Activated T-helper 1 cell treated with Interleukin-2 at 50 U/mL for 16 hours (primary cell): ENCODE measurements around the gene FBRSL1.
A peak's percentile ranks its signal among the peaks of the same experiment; 100 is the strongest.

ENCODE experiments used
- DNase-seq: peaks from one replicate; pipeline ENCODE4 v3.0.0-alpha.2; 2020; ENCODE audit warnings: low read depth

Gene FBRSL1

DNA sequence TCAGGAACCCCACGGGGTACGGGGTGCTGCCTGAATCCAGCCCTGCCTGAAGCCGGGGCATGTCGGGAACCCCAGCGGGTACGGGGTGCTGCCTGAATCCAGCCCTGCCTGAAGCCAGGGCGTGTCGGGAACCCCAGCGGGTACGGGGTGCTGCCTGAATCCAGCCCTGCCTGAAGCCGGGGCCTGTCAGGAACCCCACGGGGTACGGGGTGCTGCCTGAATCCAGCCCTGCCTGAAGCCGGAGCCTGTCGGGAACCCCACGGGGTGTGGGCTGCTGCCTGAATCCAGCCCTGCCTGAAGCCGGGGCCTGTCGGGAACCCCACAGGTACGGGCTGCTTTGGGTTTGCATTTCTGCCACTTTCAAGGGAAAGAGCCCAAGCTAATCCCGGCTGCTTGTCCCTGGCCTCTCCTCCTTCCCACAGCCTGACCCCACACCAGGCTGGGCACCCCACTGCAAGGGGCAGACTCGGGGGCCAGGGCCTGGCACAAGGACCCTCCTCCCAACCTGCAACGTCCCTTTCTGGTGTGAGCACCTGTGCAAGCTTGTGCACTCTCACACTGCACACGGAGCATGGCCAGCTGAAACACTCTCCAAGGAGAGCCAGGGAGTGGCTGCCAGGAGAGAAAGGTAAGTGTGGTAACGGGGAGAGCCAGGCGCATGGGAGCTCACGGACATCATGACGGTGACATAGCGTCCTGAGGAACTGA lies 5.6 kb upstream of the FBRSL1 start:
- no peak for DNase-seq

GRCh38 chr12:132484891-132485441 lies 5.0 kb upstream of the FBRSL1 start:
- no peak for DNase-seq

GRCh38 chr12:132485619-132486018 lies 4.3 kb upstream of the FBRSL1 start:
- no peak for DNase-seq

DNA sequence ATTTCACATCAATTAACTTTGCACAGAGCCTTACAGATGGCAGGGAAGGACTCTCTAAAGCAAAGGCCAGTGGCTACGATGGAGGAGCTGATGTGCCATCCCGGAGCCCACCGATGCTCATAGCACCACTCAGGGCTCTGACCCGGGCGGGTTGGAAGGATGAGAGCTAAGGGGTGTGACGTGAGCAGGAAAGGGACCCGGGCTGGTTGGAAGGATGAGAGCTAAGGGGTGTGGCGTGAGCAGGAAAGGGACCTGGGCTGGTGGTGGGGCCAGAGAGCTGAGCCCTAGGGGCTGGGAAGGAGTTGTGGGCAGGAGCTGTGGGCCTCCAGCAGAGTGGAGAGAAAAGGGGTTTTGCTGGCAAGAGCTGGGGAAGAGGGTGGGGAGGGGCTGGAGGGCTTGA lies 3.8 kb upstream of the FBRSL1 start:
- no peak for DNase-seq

- no peak for DNase-seq
These were observed 3.4 kb upstream of the FBRSL1 start for GRCh38 chr12:132486576-132486975.

DNA sequence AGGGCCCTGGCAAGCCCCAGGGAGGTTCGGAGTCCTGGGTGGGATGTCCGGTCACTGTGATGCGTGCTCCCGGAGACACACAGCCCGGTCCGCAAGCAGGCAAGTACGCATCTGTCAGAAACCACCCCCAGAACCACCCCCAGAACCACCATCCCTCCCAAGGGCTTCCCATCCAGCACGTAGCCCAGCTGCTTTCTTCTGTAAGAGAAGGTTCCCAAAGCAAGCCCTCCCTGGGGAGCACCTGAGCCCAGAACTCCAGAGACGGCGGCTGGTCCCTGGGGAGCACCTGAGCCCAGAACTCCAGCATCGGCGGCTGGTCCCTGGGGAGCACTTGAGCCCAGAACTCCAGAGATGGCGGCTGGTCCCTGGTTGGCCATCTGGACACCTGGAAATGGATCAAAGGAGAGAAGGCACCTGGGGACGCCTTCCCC lies 2.6 kb upstream of the FBRSL1 start:
- DNase-seq, result no peak

GRCh38 chr12:132488127-132489077 lies 1.5 kb upstream of the FBRSL1 start:
- peak; percentile 41 for DNase-seq

- peak; percentile 61 for DNase-seq
These were observed 811 bp upstream of the FBRSL1 start for GRCh38 chr12:132489078-132489601.

- DNase-seq, result no peak
These were observed 629 bp downstream of the FBRSL1 start for GRCh38 chr12:132490422-132491137.

- no peak for DNase-seq
These were observed 1.2 kb downstream of the FBRSL1 start for GRCh38 chr12:132491138-132491663.

- no peak for DNase-seq
These were observed 1.9 kb downstream of the FBRSL1 start for GRCh38 chr12:132491761-132492378.

DNA sequence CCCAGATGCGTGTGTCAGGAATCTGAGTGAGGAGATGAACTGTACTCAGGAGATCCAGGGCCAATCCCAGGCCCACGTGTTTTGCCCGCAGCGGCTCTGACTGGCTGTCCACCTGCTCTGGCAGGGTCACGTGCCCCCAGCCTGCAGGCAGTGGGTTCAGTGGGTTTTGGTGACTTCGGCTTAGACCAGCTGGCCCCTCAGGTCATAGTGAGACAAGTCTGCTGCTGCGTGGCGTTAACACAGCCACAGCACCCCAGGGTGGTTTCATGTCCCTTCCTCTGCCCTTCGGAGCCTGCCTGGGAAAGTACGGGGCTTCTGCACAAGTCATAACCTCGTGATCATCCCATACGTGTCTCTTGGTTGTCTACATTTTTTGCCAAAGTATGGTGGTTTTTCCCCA lies 2.6 kb downstream of the FBRSL1 start:
- no peak for DNase-seq

DNA sequence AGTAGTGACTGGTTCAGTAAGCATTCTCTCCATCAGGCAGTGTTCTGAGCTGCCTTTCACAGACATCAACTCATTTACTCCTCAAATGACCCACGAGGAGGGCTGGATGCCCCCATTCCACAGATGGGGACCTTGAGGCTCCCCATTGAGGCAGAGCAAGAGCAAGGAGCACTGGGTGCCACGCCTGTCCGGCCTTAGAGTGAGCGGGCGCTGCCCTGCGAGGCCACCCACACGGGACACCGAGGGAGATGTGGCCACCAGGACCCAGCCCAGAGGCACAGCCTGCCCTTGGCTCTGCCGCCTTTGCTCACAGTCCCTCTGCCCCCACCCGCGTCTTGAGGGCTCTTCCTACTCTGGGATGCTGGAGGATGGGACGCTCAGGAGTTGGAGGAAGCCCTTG lies 3.0 kb downstream of the FBRSL1 start:
- no peak for DNase-seq

- DNase-seq, result no peak
These were observed 3.7 kb downstream of the FBRSL1 start for GRCh38 chr12:132493482-132494178.

DNA sequence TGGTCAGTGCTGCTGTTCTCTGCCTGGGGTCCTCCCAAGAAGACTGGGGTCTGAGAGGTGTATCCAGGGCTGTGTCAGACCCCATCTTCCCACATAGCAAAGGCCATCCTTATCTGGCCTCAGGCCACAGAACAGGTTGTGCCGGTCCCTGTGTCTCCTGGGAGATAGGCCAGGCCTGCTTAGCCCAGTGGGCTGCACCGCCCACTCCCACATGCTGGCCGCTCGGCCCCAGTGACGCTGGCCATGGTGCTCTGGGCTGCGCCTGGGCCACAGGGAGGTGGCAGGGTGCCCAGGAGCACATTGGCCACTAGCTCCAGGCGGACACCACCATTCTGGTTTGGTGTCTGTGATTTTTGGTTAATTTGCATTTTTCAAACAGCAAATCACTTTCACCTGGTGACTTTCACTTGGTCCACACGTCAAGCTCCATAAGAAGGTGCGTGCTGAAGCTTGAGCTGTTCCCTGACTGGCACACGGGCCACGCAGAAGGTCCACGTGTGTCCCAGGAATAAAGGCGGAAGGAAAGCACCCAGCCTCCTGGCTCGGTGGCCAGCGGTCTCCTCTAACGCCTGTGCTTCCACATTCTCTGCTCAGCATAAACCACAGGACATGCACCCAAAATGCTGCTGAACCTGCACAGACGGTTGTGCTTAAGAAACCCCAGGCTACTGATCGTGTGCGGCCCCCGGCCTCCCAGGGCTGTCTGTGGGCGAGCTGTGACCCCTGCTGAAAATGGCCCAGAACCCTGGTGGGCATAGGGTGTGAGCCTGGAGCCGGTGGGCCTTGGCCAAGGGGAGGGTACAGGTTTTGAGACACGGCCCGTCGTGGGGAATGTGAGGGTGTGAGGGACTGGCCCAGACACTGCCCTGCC lies 4.6 kb downstream of the FBRSL1 start:
- no peak for DNase-seq

DNA sequence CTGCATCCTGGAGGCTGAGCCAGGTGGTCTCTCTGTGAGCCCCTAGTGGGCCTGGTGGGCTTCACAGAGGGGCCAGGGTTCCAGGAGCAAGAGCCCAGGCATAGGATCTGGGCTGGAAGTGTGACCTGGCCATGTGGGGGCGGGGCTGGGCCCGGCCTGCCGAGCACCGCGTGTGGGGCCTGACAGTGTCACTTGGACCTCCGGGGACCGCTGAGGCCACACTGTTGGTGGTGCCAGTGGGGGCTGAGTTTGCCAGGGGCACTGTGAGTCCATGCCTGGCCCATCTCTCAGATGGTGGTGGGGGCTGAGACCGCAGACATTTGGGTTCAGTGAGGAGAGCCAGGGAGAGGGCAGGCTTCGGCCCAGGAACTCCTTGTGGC lies 5.2 kb downstream of the FBRSL1 start:
- DNase-seq, result no peak

DNA sequence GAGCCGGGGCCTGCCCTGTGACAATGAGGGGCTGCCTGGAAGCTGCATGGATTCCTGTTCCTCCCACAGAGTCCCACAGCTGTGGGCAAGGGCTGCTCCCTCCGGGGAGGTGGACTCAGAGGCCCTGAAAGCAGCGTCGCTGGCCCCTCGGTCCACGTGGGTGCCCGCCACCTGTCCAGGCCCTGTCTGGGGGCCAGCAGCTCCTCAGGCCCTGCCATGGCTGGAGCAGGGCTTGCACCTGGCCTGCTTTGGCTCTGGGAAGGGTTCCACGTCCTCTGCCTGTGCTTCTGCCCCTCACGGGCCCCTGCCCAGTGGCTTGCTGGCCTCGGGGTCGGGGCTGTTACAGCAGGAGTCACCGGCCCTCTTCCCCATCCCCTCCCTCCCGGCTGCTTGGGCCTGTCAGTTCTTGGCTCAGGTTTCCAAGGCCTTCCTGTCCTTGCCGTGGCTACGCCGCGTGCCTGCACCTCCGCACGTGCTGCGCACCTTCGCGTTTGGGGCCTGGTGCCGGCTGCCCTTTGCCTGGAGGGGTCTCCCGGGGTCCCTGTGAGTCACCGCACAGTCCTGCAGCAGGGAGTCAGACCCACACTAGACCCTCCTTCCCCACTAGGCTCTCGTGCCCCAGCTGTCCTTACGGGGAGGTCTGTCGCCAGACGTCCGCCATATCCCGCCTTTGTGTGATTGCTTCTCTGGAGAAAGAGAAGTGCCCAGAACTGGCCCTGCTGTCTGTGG lies 5.8 kb downstream of the FBRSL1 start:
- no peak for DNase-seq

DNA sequence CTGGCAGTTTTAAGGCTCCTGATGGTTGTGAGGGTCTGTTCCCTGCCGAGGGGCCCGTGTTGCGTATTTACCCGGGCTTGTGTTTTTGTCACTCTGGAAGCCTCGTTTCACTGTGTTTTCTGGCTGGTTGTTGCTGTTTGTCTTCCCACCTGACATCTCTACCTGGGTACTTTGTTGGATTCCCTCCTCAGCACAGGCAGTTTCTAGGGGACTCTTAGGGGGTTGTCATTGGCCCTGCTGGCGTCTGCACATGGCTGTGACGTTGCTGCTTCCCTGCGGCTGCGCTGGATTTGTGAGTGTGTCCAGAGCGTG lies 6.4 kb downstream of the FBRSL1 start:
- DNase-seq, result no peak

DNA sequence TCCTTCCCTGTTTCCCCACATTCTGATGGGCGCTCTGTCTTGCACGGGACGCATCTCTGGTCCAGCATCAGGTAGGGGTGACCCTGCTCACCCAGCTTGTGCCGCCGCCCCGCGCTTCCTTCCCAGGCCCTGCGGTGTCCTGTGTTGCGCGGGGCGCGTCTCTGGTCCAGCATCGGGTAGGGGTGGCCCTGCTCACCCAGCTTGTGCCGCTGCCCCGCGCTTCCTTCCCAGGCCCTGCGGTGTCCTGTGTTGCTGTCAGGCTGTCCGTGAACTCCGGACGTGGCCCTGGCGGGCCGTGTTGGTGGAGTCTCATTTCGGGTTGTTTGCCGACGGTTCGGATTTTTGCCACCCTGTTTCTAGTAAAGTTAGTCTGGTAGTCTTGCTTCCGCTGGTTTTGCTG lies 6.8 kb downstream of the FBRSL1 start:
- no peak for DNase-seq
